Chondrocyte (in vitro differentiated cells): ENCODE results near the gene PLD1. TPM values are rescaled to one million over a fixed set of nuclear protein-coding genes. Genes with fewer than 3 reads are reported as not detected.

ENCODE experiments used
- DNase-seq: peaks from one replicate; pipeline ENCODE4 v3.0.0; 2021; ENCODE audit warnings: mixed read lengths, low spot score
- H3K27ac Mint-ChIP-seq: one replicate; pipeline ENCODE4 v1.8.0; 2021; ENCODE audit warnings: mild to moderate bottlenecking, moderate library complexity, mixed read lengths; ENCODE audit not compliant: unreplicated experiment
- H3K27me3 Mint-ChIP-seq: 2 replicates; pipeline ENCODE4 v1.8.0; 2021; ENCODE audit warnings: low read depth, mixed read lengths
- H3K36me3 Mint-ChIP-seq: 2 replicates; pipeline ENCODE4 v1.8.0; 2021; ENCODE audit warnings: low read depth, mixed read lengths
- H3K4me1 Mint-ChIP-seq: 2 replicates; pipeline ENCODE4 v1.8.0; 2021; ENCODE audit warnings: low read depth, mild to moderate bottlenecking, mixed read lengths
- H3K4me3 Mint-ChIP-seq: one replicate; pipeline ENCODE4 v1.8.0; 2021; ENCODE audit warnings: mild to moderate bottlenecking, moderate library complexity, mixed read lengths; ENCODE audit not compliant: unreplicated experiment
- H3K9me3 Mint-ChIP-seq: 2 replicates; pipeline ENCODE4 v1.8.0; 2021; ENCODE audit warnings: low read depth, mixed read lengths
- total RNA-seq: library from RNA; stranded (reverse); gene quantifications from 3 replicates; pipeline ENCODE4 v1.2.1, GENCODE V29; 2021
- TF ChIP-seq, protein P1 (sequence below): fragments of 200-600 bp; sonication (generic); IDR thresholded peaks from 2 replicates; pipeline ENCODE4 v1.5.0; 2021; ENCODE audit warnings: antibody characterized with exemption, mild to moderate bottlenecking, moderate library complexity

Gene PLD1
- total RNA-seq, 1 donor from 2014 or later = 17.0 TPM

DNA sequence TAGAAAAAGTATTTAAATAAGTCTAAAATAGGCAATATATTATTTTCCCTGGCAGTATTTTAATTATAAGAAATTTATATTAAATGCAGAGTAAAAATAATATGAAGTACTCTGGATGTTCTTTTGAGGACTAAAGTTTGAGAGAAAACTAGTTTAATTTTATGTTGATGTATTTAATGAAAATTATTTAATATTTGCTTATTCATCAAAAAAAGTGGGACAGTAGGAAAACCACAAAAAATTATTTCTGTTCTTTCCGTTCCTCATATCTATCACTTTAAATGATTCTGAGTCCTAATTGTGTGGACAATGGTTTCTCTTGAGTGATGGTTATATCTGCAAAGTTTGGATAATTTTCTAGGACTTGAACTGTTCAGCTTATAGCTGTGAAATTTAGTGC lies 202.8 kb downstream of the PLD1 start:
- TF ChIP-seq, protein P1, sequence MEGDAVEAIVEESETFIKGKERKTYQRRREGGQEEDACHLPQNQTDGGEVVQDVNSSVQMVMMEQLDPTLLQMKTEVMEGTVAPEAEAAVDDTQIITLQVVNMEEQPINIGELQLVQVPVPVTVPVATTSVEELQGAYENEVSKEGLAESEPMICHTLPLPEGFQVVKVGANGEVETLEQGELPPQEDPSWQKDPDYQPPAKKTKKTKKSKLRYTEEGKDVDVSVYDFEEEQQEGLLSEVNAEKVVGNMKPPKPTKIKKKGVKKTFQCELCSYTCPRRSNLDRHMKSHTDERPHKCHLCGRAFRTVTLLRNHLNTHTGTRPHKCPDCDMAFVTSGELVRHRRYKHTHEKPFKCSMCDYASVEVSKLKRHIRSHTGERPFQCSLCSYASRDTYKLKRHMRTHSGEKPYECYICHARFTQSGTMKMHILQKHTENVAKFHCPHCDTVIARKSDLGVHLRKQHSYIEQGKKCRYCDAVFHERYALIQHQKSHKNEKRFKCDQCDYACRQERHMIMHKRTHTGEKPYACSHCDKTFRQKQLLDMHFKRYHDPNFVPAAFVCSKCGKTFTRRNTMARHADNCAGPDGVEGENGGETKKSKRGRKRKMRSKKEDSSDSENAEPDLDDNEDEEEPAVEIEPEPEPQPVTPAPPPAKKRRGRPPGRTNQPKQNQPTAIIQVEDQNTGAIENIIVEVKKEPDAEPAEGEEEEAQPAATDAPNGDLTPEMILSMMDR = no peak
- Mint-ChIP-seq H3K4me1 (no peaks in the 10 kb centered on the region), H3K36me3 (peaks cover 15% of the 10 kb centered on the region), H3K27me3 (no peaks in the 10 kb centered on the region), H3K9me3 (no peaks in the 10 kb centered on the region), H3K4me3 (no peak overlapping the region), H3K27ac (no peak overlapping the region)
- DNase-seq = no peak

DNA sequence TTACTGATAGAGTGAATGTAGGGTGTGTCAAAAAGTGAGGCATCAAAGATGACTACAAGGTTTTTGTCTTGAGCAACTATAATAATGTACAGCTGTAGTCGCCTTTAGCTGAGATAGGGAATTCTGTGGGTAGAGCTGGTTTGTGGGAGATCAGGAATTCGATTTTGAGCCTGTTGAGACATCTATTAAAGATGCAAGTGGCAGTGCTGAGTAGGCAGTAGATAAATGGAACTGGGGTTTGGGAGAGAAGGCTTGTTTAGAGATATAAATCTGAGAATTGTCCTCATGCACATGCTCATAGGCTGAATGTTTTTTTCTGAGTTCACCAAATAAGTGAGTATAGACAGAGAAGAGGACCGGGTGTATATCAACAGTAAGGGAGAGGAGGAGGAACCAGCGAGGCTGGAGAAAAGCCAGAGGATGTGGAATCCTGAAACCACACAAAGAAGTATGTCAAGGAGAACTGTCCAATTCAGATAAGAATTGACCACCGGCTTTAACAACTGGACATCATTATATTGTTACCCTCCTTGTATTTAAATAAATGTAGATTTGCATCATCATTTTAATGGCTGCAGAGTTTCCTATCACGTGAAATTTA lies 204.0 kb downstream of the PLD1 start:
- no peak overlapping the region for H3K4me3 Mint-ChIP-seq
- H3K36me3 Mint-ChIP-seq = peaks cover 17% of the 10 kb centered on the region
- H3K27me3 Mint-ChIP-seq = no peaks in the 10 kb centered on the region
- no peaks in the 10 kb centered on the region for H3K4me1 Mint-ChIP-seq
- H3K9me3 Mint-ChIP-seq = no peaks in the 10 kb centered on the region
- no peak for DNase-seq
- TF ChIP-seq, protein P1 = no peak
- no peak overlapping the region for H3K27ac Mint-ChIP-seq

DNA sequence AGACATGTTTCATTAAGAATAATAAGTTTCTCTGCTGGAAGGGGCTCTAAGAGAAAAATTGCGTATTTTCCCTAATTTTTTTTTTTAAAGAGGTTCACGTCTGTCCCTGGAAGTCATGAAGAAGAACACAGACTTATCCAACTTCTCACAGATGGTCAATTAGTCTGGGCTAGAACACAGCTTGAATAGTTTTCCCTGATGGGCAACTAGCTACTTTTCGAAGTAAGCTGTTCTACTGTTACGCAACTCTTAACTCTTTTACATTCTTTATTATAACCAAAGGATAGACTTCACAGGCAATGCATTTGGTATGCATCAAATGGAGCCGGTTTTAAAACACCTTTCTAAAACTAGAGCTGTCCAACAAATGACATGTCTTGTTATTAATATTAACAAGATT lies 205.9 kb downstream of the PLD1 start:
- H3K4me3 Mint-ChIP-seq = no peak overlapping the region
- H3K9me3 Mint-ChIP-seq = no peaks in the 10 kb centered on the region
- no peaks in the 10 kb centered on the region for H3K4me1 Mint-ChIP-seq
- H3K36me3 Mint-ChIP-seq = peaks cover 12% of the 10 kb centered on the region
- no peaks in the 10 kb centered on the region for H3K27me3 Mint-ChIP-seq
- TF ChIP-seq, protein P1 = no peak
- no peak overlapping the region for H3K27ac Mint-ChIP-seq
- no peak for DNase-seq

- TF ChIP-seq, protein P1 = no peak
- Mint-ChIP-seq H3K4me1 (no peaks in the 10 kb centered on the region), H3K4me3 (no peak overlapping the region), H3K9me3 (no peaks in the 10 kb centered on the region), H3K27me3 (no peaks in the 10 kb centered on the region), H3K36me3 (peaks cover 12% of the 10 kb centered on the region), H3K27ac (no peak overlapping the region)
- DNase-seq = no peak
Observed at GRCh38 chr3:171602072-171602471, 208.2 kb downstream of the PLD1 start.

GRCh38 chr3:171600030-171600429 lies 210.3 kb downstream of the PLD1 start:
- DNase-seq = no peak
- no peaks in the 10 kb centered on the region for H3K9me3 Mint-ChIP-seq
- H3K4me3 Mint-ChIP-seq = no peak overlapping the region
- no peak overlapping the region for H3K27ac Mint-ChIP-seq
- H3K27me3 Mint-ChIP-seq = no peaks in the 10 kb centered on the region
- TF ChIP-seq, protein P1 = no peak
- H3K4me1 Mint-ChIP-seq = no peaks in the 10 kb centered on the region
- peaks cover 8% of the 10 kb centered on the region for H3K36me3 Mint-ChIP-seq
